Stimulated activated CD8-positive, alpha-beta memory T cell treated with anti-CD3 and anti-CD28 coated beads, Interleukin-15, amount 100 ng/mL, for 4 hours (primary cell): ENCODE results near the gene PRSS33.

Experiments
- DNase-seq, 2 donors: peaks; one replicate each; pipeline ENCODE4 v3.0.0-alpha.2; 2020; ENCODE audit warnings: low read depth in 2 of 2

The PRSS33 gene

DNA sequence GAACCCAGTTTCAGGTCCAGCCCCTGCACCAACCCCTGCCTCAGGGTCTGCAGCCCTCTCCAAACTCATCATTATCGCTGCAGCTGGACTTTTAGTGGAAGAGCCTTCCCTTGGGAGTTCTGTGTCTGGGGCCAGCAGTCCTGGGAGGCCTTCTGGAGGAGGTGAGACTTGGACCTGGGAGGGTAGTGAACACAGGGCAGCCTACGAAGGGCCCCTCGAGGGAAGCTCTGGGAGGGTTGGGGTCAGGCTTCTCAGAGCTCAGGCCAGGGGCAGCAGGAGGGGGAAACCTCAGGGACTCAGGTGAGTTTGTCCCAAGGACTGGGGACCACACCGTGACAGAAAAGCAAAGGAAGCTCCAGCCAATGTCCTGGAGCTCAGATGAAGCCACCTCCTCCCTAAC is 46.2 kb downstream of the PRSS33 start:
- DNase-seq = no peak

- no peak for DNase-seq
Observed at GRCh38 chr16:2740476-2740875, 46.9 kb downstream of the PRSS33 start.

DNA sequence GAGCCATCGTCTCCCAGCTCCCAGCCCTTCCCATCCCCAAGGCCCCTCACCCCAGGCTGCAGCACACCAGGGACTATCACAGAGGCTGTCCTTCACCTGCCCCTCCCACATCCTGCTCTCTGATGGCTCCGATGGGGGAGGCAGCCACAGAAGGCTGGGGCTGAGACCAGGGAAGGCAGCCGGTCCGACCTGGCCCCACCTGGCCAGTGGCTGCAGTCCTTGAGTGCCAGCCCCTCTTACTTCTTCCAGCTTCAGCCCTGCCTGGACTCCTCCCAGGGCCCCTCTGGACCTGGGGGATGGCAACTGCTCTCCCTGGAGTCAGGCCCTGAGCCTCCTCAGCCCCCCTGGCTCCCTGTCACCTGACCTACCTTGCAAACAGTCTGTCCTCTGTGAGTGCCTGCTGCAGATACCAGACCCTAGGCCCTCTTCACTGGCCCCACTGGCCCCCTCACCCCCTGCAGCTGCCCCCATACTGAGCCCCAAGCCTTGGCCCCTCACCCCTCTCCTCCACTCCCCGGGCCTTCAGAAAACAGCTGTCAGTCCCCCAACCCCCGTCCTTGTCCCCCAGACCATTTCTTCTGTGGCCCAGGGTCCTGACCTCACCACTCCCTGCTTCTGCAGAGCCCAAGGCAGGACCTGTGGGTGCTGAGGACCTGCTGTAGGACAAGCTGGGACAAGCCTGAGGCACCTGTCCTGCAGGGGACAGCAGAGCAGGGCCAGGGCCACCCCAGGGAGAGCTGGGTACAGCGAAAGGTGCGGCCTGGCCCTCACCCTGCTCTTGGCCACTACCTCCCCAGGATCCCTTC is 47.5 kb downstream of the PRSS33 start:
- no peak for DNase-seq

- no peak for DNase-seq
Observed at GRCh38 chr16:2738615-2739014, 48.7 kb downstream of the PRSS33 start.

DNA sequence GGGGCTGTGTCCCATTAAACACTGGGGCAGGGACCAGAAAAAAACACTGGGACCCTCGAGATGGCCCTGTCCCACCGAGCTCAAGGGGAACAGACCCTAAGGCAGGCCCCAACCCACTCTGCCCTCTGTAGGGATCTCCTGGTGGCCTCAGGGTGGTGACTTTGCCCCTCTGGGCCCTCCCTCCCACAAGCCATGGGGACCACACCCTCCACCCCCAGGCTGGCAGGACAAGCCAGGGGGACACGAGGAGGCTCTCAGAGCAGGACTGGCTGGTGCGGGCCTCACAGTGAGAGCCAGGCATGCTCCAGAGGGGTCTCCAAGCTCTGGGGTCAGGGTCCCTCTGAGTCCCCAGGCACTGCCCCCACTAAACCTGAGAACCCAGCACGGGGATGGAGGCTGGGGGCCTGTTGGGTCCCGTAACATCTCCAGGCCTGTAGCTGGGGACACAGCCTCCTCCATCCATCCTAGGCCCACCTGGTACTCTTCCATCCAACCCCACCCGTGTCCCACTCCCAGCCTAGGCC is 49.4 kb downstream of the PRSS33 start:
- no peak for DNase-seq

DNA sequence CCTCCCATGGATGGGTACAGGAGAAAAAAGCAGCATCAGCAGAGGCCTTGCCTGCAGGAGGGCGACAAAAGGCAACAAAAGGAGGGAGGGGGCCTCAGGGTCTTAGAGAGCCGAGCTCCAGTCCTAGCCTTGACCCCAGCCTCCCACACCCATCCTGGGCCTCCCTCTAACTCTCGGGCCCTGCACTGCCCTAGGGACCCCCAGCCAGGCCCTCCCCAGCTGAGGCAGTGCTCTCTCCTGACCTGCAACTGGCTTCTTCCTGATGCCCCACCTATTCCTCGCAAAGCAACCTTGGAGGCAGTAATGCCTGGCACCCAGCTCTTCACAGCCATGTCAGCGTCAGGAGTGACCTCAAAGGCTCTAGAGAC is 50.1 kb downstream of the PRSS33 start:
- DNase-seq = no peak

DNA sequence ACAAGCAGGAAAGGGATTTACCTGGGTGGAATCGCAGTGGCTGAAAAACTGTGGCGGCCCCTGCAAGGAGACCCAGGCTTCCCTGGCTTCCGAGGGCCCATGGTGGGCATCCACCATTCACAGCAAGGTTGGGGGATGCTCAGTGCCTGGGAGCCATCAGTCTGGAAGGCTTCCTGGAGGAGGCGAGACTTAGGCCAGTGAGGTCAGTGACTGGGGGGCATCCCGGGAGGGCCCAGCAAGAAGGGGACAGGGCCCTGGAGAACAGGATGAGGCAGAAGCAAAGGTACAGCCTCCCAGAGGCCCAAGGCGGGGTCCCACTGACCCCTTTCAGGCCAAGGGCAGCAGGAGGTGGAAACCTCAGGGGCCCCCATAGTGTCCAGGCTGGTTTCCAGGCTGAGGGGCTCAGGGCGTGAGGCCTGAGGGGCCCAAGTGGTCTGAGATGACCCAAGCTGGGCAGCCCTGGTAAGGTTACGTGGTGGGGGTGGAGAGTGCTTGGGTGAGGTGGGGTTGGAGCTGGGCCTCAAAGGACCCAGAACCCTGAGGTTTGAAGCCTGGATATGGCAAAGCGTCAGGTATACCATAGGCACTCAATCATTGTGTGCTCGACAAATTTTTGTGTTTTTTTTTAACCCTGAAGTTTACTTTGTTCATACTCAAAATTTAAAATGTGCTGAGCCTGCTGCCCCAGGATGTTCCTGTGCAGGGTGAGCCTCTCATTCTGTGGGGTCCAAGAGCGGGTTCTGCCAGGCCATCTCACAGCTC is 50.7 kb downstream of the PRSS33 start:
- no peak for DNase-seq

- no peak for DNase-seq
Observed at GRCh38 chr16:2734844-2735515, 52.4 kb downstream of the PRSS33 start.
